T-helper 1 cell treated with Interleukin-12 subunit alpha and Interleukin-12 subunit beta and Interleukin-4 antibody, amounts not matched to agents 30 μg/mL and 1 μg/mL, for 36 hours (primary cell): ENCODE measurements around the gene ZNF100.
"Not testable (repeated sequence)": the region's sequence is repeated elsewhere in the genome, so short reads cannot be mapped to it uniquely, and the experiment has no call there.

ENCODE experiments used
- H3K27ac Mint-ChIP-seq: one replicate; pipeline ENCODE4 v1.8.0; 2021; ENCODE audit warnings: mild to moderate bottlenecking, mixed read lengths
- H3K27me3 Mint-ChIP-seq: one replicate; pipeline ENCODE4 v1.8.0; 2021; ENCODE audit warnings: low read depth, mixed read lengths
- H3K36me3 Mint-ChIP-seq: one replicate; pipeline ENCODE4 v1.8.0; 2021; ENCODE audit warnings: low read depth, mixed read lengths
- H3K4me1 Mint-ChIP-seq: one replicate; pipeline ENCODE4 v1.8.0; 2021; ENCODE audit warnings: low read depth, mixed read lengths
- H3K4me3 Mint-ChIP-seq: one replicate; pipeline ENCODE4 v1.8.0; 2021; ENCODE audit warnings: mild to moderate bottlenecking, moderate library complexity, mixed read lengths
- H3K9me3 Mint-ChIP-seq: one replicate; pipeline ENCODE4 v1.8.0; 2021; ENCODE audit warnings: mixed read lengths

ZNF100 gene

GRCh38 chr19:21680671-21681070 lies 86.7 kb downstream of the ZNF100 start:
- Mint-ChIP-seq H3K4me3 (no peak overlapping the region), H3K36me3 (peaks cover 2% of the 10 kb centered on the region), H3K27ac (no peak overlapping the region), H3K4me1 (no peaks in the 10 kb centered on the region), H3K27me3 (no peaks in the 10 kb centered on the region), H3K9me3 (peaks cover 40% of the 10 kb centered on the region)

GRCh38 chr19:21680026-21680425 lies 87.4 kb downstream of the ZNF100 start:
- Mint-ChIP-seq H3K4me1 (no peaks in the 10 kb centered on the region), H3K36me3 (peaks cover 2% of the 10 kb centered on the region), H3K27ac (no peak overlapping the region)

GRCh38 chr19:21677696-21678418 lies 89.5 kb downstream of the ZNF100 start:
- H3K27me3 Mint-ChIP-seq = no peaks in the 10 kb centered on the region
- no peak overlapping the region for H3K27ac Mint-ChIP-seq
- no peaks in the 10 kb centered on the region for H3K4me1 Mint-ChIP-seq
- H3K36me3 Mint-ChIP-seq = peaks cover 2% of the 10 kb centered on the region
- no peak overlapping the region for H3K4me3 Mint-ChIP-seq
- peaks cover 26% of the 10 kb centered on the region for H3K9me3 Mint-ChIP-seq

More at GRCh38 chr19:21680026-21680425, 87.4 kb downstream of the ZNF100 start:
- Mint-ChIP-seq H3K27me3 (no peaks in the 10 kb centered on the region), H3K4me3 (no peak overlapping the region), H3K9me3 (peaks cover 38% of the 10 kb centered on the region)

DNA sequence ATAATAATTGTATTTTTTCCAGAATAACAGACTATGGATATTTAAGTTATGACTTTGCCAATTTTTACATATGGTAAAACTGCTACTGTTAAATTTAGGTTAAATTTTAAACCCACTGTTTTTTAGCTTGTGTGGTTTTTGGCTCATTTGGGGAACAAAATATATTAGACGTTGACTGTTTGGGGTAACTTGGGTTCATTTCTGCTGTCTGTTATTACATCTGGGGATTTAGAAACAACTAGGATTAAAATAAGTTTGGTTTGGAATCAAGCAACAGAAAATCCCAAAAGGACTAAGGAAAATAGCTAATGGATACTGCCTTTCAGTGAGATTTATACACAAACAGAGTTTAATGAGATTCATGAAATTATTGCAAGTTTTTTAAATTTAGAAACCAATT lies 92.9 kb downstream of the ZNF100 start:
- H3K36me3 Mint-ChIP-seq = peaks cover 1% of the 10 kb centered on the region
- H3K27me3 Mint-ChIP-seq = no peaks in the 10 kb centered on the region
- H3K4me1 Mint-ChIP-seq = no peaks in the 10 kb centered on the region
- H3K27ac Mint-ChIP-seq = no peak overlapping the region
- no peak overlapping the region for H3K4me3 Mint-ChIP-seq
- peaks cover 32% of the 10 kb centered on the region for H3K9me3 Mint-ChIP-seq

- not testable (repeated sequence) for H3K27me3 Mint-ChIP-seq, H3K27ac Mint-ChIP-seq, H3K4me1 Mint-ChIP-seq, H3K36me3 Mint-ChIP-seq, H3K4me3 Mint-ChIP-seq
- H3K9me3 Mint-ChIP-seq = peaks cover 29% of the 10 kb centered on the region
Observed at GRCh38 chr19:21673479-21673878, 93.9 kb downstream of the ZNF100 start.
